CD4-positive, alpha-beta T cell treated with Interleukin-15 for 4 hours (primary cell): ENCODE data around the gene PYCR2.
"Not testable (repeated sequence)": the region's sequence is repeated elsewhere in the genome, so short reads cannot be mapped to it uniquely, and the experiment has no call there.

Source experiments
- DNase-seq: peaks from one replicate; pipeline ENCODE4 v3.0.0-alpha.2; 2020; ENCODE audit warnings: low spot score

The PYCR2 gene

GRCh38 chr1:225942574-225942973 is 18.5 kb upstream of the PYCR2 start:
- no peak for DNase-seq

- no peak for DNase-seq
Measured at GRCh38 chr1:225941942-225942222, 17.8 kb upstream of the PYCR2 start.

- DNase-seq: no peak
Measured at GRCh38 chr1:225941187-225941941, 17.3 kb upstream of the PYCR2 start, which contains the start of gene LEFTY2. LEFTY2 (minus strand) TSS chr1:225941220; CDS start chr1:225941140, 80 bp downstream.

- DNase-seq: no peak
Measured at GRCh38 chr1:225940385-225941151, 16.5 kb upstream of the PYCR2 start.

- DNase-seq: not testable (repeated sequence)
Measured at GRCh38 chr1:225939939-225940310, 15.9 kb upstream of the PYCR2 start.

- not testable (repeated sequence) for DNase-seq
Measured at GRCh38 chr1:225939097-225939938, 15.3 kb upstream of the PYCR2 start.

GRCh38 chr1:225937048-225937968 is 13.3 kb upstream of the PYCR2 start:
- DNase-seq: no peak

- DNase-seq: no peak
Measured at GRCh38 chr1:225936523-225936922, 12.5 kb upstream of the PYCR2 start.

- not testable (repeated sequence) for DNase-seq
Measured at GRCh38 chr1:225936086-225936485, 12.0 kb upstream of the PYCR2 start.

GRCh38 chr1:225934711-225935110 is 10.7 kb upstream of the PYCR2 start:
- DNase-seq: no peak

GRCh38 chr1:225933072-225933471 is 9.0 kb upstream of the PYCR2 start:
- no peak for DNase-seq

- no peak for DNase-seq
Measured at GRCh38 chr1:225931270-225932136, 7.5 kb upstream of the PYCR2 start.

GRCh38 chr1:225930566-225930965 is 6.5 kb upstream of the PYCR2 start:
- DNase-seq: no peak

- not testable (repeated sequence) for DNase-seq
Measured at GRCh38 chr1:225929462-225929861, 5.4 kb upstream of the PYCR2 start.

GRCh38 chr1:225928186-225929175 is 4.4 kb upstream of the PYCR2 start:
- DNase-seq: peak; percentile 28

- DNase-seq: no peak
Measured at GRCh38 chr1:225926551-225927113, 2.6 kb upstream of the PYCR2 start.

- DNase-seq: no peak
Measured at GRCh38 chr1:225923381-225923691, 714 bp downstream of the PYCR2 start.

- DNase-seq: no peak
Measured at GRCh38 chr1:225921734-225922709, 2.0 kb downstream of the PYCR2 start.
